ENCODE measurements around the gene CDC25B. TPM values are rescaled to one million over a fixed set of nuclear protein-coding genes. Genes with fewer than 3 reads are reported as not detected.

The CDC25B gene
- total and polyA plus RNA-seq, 2 of the 13 experiments (the other 11 are each of a cell fraction or from before 2014, with no cell fraction given): 14.5 to 19.4 TPM

GRCh38 chr20:3843990-3844619 is 48.0 kb downstream of the CDC25B start (continued):
- TF ChIP-seq, protein P1, sequence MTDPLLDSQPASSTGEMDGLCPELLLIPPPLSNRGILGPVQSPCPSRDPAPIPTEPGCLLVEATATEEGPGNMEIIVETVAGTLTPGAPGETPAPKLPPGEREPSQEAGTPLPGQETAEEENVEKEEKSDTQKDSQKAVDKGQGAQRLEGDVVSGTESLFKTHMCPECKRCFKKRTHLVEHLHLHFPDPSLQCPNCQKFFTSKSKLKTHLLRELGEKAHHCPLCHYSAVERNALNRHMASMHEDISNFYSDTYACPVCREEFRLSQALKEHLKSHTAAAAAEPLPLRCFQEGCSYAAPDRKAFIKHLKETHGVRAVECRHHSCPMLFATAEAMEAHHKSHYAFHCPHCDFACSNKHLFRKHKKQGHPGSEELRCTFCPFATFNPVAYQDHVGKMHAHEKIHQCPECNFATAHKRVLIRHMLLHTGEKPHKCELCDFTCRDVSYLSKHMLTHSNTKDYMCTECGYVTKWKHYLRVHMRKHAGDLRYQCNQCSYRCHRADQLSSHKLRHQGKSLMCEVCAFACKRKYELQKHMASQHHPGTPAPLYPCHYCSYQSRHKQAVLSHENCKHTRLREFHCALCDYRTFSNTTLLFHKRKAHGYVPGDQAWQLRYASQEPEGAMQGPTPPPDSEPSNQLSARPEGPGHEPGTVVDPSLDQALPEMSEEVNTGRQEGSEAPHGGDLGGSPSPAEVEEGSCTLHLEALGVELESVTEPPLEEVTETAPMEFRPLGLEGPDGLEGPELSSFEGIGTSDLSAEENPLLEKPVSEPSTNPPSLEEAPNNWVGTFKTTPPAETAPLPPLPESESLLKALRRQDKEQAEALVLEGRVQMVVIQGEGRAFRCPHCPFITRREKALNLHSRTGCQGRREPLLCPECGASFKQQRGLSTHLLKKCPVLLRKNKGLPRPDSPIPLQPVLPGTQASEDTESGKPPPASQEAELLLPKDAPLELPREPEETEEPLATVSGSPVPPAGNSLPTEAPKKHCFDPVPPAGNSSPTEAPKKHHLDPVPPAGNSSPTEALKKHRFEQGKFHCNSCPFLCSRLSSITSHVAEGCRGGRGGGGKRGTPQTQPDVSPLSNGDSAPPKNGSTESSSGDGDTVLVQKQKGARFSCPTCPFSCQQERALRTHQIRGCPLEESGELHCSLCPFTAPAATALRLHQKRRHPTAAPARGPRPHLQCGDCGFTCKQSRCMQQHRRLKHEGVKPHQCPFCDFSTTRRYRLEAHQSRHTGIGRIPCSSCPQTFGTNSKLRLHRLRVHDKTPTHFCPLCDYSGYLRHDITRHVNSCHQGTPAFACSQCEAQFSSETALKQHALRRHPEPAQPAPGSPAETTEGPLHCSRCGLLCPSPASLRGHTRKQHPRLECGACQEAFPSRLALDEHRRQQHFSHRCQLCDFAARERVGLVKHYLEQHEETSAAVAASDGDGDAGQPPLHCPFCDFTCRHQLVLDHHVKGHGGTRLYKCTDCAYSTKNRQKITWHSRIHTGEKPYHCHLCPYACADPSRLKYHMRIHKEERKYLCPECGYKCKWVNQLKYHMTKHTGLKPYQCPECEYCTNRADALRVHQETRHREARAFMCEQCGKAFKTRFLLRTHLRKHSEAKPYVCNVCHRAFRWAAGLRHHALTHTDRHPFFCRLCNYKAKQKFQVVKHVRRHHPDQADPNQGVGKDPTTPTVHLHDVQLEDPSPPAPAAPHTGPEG (CRISPR knock-in tag; IDR thresholded peaks at IDR 0.05): 0 out of 2 replicates have a peak, but pooled peaks have one; percentile 14
- peak; percentile 68; the same call in 1 of the 2 replicates for TF ChIP-seq ZNF598 (CRISPR knock-in tag; IDR thresholded peaks at IDR 0.05; ENCODE audit: borderline replicate concordance)
- 0 out of 2 replicates have a peak, but pooled peaks have one; percentile 31 for TF ChIP-seq MED13 (CRISPR knock-in tag; IDR thresholded peaks at IDR 0.05)
- peak; percentile 3; the same call in 1 of the 2 replicates for TF ChIP-seq KDM5B (CRISPR knock-in tag; IDR thresholded peaks at IDR 0.05; ENCODE audit: borderline replicate concordance)
- TF ChIP-seq ZNF589 (CRISPR knock-in tag; conservative IDR thresholded peaks at IDR 0.05): 0 out of 2 replicates have a peak, but pooled peaks have one; percentile 38
- TF ChIP-seq, protein P2, sequence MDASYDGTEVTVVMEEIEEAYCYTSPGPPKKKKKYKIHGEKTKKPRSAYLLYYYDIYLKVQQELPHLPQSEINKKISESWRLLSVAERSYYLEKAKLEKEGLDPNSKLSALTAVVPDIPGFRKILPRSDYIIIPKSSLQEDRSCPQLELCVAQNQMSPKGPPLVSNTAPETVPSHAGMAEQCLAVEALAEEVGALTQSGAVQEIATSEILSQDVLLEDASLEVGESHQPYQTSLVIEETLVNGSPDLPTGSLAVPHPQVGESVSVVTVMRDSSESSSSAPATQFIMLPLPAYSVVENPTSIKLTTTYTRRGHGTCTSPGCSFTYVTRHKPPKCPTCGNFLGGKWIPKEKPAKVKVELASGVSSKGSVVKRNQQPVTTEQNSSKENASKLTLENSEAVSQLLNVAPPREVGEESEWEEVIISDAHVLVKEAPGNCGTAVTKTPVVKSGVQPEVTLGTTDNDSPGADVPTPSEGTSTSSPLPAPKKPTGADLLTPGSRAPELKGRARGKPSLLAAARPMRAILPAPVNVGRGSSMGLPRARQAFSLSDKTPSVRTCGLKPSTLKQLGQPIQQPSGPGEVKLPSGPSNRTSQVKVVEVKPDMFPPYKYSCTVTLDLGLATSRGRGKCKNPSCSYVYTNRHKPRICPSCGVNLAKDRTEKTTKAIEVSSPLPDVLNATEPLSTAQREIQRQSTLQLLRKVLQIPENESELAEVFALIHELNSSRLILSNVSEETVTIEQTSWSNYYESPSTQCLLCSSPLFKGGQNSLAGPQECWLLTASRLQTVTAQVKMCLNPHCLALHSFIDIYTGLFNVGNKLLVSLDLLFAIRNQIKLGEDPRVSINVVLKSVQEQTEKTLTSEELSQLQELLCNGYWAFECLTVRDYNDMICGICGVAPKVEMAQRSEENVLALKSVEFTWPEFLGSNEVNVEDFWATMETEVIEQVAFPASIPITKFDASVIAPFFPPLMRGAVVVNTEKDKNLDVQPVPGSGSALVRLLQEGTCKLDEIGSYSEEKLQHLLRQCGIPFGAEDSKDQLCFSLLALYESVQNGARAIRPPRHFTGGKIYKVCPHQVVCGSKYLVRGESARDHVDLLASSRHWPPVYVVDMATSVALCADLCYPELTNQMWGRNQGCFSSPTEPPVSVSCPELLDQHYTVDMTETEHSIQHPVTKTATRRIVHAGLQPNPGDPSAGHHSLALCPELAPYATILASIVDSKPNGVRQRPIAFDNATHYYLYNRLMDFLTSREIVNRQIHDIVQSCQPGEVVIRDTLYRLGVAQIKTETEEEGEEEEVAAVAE (CRISPR knock-in tag; IDR thresholded peaks at IDR 0.05; ENCODE audit: borderline replicate concordance): 0 out of 2 replicates have a peak, but pooled peaks have one; percentile 41
- 0 out of 2 replicates have a peak, but pooled peaks have one; percentile 40 for TF ChIP-seq ZNF563 (CRISPR knock-in tag; IDR thresholded peaks at IDR 0.05)
- 0 out of 2 replicates have a peak, but pooled peaks have one; percentile 56 for TF ChIP-seq MTERF4 (CRISPR knock-in tag; IDR thresholded peaks at IDR 0.05)
- TF ChIP-seq ZNF232 (CRISPR knock-in tag; IDR thresholded peaks at IDR 0.05; ENCODE audit: borderline replicate concordance): peak; percentile 33; the same call in 1 of the 2 replicates
- 0 out of 2 replicates have a peak, but pooled peaks have one; percentile 17 for TF ChIP-seq NFE2 (CRISPR knock-in tag; IDR thresholded peaks at IDR 0.05)
- 0 out of 2 replicates have a peak, but pooled peaks have one; percentile 17 for TF ChIP-seq ZNF263 (CRISPR knock-in tag; IDR thresholded peaks at IDR 0.05)
- 0 out of 2 replicates have a peak, but pooled peaks have one; percentile 15 for TF ChIP-seq SOX5 (CRISPR knock-in tag; IDR thresholded peaks at IDR 0.05; ENCODE audit: borderline replicate concordance)
- TF ChIP-seq SALL2 (CRISPR knock-in tag; IDR thresholded peaks at IDR 0.05): 0 out of 2 replicates have a peak, but pooled peaks have one; percentile 54

Measured in HepG2 (cell line).